ENCODE results near the gene TIAM1.

TIAM1 gene

DNA sequence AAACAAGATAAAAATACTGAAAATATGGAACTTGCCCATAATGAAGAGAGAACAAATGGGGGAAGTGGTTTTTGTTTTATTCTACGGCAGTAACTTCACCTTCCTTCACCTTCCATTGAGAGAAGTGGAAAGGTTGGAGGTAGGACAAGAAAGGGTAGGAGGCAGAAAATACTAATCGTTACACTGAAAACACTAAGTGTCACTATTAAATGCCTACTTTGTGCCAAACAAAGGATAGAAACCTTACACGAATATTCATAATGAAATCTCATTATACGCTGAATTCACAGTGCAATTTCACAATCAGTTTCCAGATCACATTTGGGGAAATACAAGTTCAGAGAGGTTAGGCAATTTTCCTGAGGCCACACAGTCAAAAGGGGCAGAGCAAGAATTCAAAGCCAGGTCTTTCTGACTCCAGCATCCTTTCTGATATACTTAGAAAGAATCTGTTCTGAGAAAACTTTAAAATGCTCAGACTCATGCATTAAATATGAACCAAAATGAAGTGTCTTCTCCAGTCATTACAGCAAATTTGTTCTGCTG, 3.0 kb downstream of the TIAM1 start:
- DNase-seq (ENCODE audit: low read depth) = no peak
- H3K4me3 ChIP-seq (replicated peaks; ENCODE audit: low read depth, low read length) = no peak overlapping the region
- TF ChIP-seq, protein P1, sequence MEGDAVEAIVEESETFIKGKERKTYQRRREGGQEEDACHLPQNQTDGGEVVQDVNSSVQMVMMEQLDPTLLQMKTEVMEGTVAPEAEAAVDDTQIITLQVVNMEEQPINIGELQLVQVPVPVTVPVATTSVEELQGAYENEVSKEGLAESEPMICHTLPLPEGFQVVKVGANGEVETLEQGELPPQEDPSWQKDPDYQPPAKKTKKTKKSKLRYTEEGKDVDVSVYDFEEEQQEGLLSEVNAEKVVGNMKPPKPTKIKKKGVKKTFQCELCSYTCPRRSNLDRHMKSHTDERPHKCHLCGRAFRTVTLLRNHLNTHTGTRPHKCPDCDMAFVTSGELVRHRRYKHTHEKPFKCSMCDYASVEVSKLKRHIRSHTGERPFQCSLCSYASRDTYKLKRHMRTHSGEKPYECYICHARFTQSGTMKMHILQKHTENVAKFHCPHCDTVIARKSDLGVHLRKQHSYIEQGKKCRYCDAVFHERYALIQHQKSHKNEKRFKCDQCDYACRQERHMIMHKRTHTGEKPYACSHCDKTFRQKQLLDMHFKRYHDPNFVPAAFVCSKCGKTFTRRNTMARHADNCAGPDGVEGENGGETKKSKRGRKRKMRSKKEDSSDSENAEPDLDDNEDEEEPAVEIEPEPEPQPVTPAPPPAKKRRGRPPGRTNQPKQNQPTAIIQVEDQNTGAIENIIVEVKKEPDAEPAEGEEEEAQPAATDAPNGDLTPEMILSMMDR (IDR thresholded peaks at IDR 0.05; ENCODE audit: low read length, missing control alignments) = no peak

DNA sequence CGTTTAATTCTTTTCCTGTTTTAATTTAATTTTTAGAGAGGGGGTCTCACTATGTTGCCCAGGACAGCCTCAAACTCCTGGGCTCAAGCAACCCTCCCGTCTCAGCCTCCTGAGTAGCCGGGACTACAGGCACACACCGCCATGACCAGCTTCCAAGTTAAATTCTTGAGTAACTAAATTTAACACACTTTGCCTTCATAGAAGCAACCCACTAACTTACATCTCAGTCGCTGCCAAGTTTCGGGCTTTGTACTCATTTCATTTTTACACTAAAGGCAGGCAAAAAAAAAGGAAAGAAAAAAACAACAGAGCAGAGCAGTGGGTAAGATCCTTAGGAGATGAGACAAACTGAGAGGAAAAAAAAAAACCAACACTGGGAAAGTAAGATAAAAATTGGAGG, 3.5 kb downstream of the TIAM1 start:
- H3K4me3 ChIP-seq (replicated peaks; ENCODE audit: low read depth, low read length) = no peak overlapping the region
- DNase-seq (ENCODE audit: low read depth) = no peak
- TF ChIP-seq, protein P1 (IDR thresholded peaks at IDR 0.05; ENCODE audit: low read length, missing control alignments) = no peak

DNA sequence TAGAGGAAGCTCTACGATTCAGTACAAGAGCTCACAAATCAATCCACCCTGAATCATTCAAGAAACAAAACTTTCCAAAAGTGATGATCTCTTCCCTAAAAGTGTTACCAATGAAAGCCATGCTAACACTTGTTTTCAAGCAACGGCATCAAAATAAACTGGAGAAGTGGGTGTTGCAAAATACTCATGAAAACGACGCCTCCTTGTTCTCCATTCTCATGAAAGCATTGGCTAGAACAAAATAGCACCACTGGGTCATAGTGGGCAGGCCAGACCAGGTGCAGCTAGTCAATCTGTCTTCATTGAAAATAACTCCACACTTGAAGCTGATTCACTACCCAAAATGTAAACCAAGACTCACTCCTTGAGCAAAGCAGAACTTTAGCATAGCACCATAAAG, 4.3 kb downstream of the TIAM1 start:
- DNase-seq (ENCODE audit: low read depth) = no peak

DNA sequence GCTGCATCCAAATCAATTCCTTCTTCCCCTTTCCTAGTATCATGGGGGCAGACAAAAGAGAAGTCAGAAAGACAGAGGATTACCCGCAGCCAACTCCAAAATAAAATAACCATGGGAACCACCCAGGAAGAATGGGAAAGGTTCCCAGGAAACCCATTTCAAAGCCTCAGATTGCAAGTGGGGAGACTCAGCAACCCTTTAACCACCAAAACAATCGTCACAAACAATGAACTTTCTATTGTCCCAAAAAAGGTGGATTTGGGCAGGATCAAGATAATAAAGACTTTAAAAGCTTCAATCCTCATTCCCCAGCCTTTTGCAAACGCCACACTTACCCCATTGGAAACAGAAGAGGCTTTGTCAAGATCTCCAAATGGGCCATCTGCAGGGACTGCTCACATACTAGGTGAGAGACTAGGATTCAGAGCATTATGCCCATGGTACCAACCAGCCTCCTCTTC, 5.1 kb downstream of the TIAM1 start:
- TF ChIP-seq, protein P1 (IDR thresholded peaks at IDR 0.05; ENCODE audit: low read length, missing control alignments) = no peak
- no peak overlapping the region for H3K4me3 ChIP-seq (replicated peaks; ENCODE audit: low read depth, low read length)
- DNase-seq (ENCODE audit: low read depth) = no peak

More for the DNA sequence above, 4.3 kb downstream of the TIAM1 start:
- TF ChIP-seq, protein P1 (IDR thresholded peaks at IDR 0.05; ENCODE audit: low read length, missing control alignments) = no peak
- no peak overlapping the region for H3K4me3 ChIP-seq (replicated peaks; ENCODE audit: low read depth, low read length)

DNA sequence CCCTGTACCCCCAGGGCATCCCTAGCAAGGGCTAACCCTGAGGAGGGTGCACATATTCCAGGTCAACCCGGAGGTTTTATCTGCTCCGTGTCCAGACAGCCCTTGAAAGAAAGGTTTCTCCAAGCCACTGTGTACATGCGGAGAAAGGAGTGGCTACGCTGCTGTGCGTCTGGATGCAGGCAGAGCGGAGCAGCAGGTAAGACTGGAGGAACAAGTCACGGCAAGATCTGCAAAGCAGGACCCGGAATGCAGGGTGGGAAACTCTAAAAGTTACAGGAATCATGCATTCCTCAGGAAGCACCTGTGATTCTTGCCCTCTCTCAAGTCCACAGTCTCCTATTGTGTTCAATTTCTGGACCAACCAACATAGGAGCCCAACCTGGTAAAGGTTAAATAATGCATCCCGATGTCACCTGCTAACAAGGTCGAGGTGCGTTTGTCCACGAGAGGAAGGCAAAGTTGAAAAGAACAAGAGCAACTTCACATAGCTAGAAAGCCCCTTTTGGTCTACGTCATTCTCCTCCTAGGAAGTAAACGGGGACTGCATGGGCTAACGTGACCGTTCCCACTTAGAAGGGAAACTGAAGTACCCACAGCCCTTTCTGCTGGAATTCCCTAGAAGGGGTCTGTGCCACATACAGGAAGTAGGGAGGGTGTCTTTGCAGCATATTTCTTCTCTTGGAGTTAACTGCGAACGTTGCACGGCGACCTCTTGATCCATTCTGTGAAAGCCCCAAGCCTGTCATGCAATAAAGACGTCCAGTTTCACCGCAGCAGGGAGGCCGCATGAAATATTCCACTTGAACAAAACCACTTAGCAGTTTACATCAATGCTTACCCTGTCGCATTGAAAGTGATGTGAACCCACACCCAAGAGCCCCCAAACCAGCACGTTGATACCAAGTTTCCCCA, 5.8 kb downstream of the TIAM1 start:
- TF ChIP-seq, protein P1 (IDR thresholded peaks at IDR 0.05; ENCODE audit: low read length, missing control alignments) = no peak
- DNase-seq (ENCODE audit: low read depth) = no peak

DNA sequence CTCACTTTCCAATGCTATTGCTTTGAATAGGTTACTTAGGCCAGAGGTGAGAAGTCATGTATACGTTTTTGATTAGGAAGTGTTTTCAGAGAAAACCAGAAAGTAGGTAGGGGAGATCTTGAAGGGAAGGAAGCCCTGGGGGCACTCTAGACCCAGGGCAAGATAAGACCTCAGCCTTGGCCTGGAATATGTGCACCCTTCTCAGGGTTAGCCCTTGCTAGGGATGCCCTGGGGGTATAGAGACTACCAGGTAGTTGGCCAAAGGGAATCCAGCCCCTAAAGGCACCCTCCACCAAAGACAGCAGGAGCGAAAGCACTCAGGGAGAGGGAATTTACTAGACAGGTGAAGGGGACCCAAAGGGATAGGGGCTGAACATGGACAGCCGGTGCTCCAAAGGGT, 7.0 kb downstream of the TIAM1 start:
- TF ChIP-seq, protein P1 (IDR thresholded peaks at IDR 0.05; ENCODE audit: low read length, missing control alignments) = no peak
- H3K4me3 ChIP-seq (replicated peaks; ENCODE audit: low read depth, low read length) = no peak overlapping the region

More for the DNA sequence above, 5.8 kb downstream of the TIAM1 start:
- no peak overlapping the region for H3K4me3 ChIP-seq (replicated peaks; ENCODE audit: low read depth, low read length)

More for the DNA sequence above, 7.0 kb downstream of the TIAM1 start:
- DNase-seq (ENCODE audit: low read depth) = no peak

All from fibroblast of pulmonary artery (primary cell).